Thoracic aorta (tissue), 2 donors: Measurements from ENCODE around the gene ARL15. TPM values are rescaled to one million over a fixed set of nuclear protein-coding genes. Genes with fewer than 3 reads are reported as not detected.
A peak's percentile ranks its signal among the peaks of the same experiment; 100 is the strongest.

Experiments used
- ATAC-seq: fragments of 150-250 bp; one replicate; pipeline ENCODE4 v1.8.0; 2017; ENCODE audit warnings: low read depth; ENCODE audit not compliant: insufficient number of reproducible peaks, low FRiP score
- DNase-seq: peaks from one replicate; pipeline ENCODE4 v3.0.0-alpha.2; 2020; ENCODE audit warnings: low spot score
- H3K27ac ChIP-seq, 2 donors: fragments of 200-600 bp; sonication (generic); 1 replicate in 1 of 2; 2 replicates in 1 of 2; pipeline ENCODE4 v1.5.1; 2016; ENCODE audit warnings: mild to moderate bottlenecking in 2 of 2, moderate library complexity in 2 of 2
- H3K27me3 ChIP-seq: fragments of 200-600 bp; sonication (generic); replicated peaks from 2 replicates; pipeline ENCODE4 v1.6.0; 2016; ENCODE audit warnings: mild to moderate bottlenecking; ENCODE audit not compliant: insufficient read depth
- H3K36me3 ChIP-seq: fragments of 200-600 bp; sonication (generic); one replicate; pipeline ENCODE4 v1.5.1; 2016
- H3K4me1 ChIP-seq, 2 donors: fragments of 200-600 bp; sonication (generic); 1 replicate in 1 of 2; 2 replicates in 1 of 2; pipeline versions ENCODE4 v1.5.1 to v1.6.0; 2016; ENCODE audit warnings: low read depth in 2 of 2, mild to moderate bottlenecking in 1 of 2; ENCODE audit not compliant: control insufficient read depth in 1 of 2
- H3K4me3 ChIP-seq: fragments of 200-600 bp; sonication (generic); 2 replicates; pipeline ENCODE4 v1.5.1; 2016; ENCODE audit warnings: mild to moderate bottlenecking
- H3K9me3 ChIP-seq: fragments of 200-600 bp; sonication (generic); 2 replicates; pipeline ENCODE4 v1.5.1; 2016
- total RNA-seq, 2 donors: library from RNA; depleted of rRNA; stranded (reverse); fragments of >200 nt; gene quantifications; one replicate each; pipeline versions ENCODE4 v1.1.0 to v1.2.3, GENCODE V29; 2016
- TF ChIP-seq, protein P1 (sequence below): fragments of 200-600 bp; sonication (generic); IDR thresholded peaks from one replicate; pipeline ENCODE4 v1.5.1; 2019; ENCODE audit warnings: antibody characterized with exemption

Gene ARL15
- total RNA-seq, 2 donors from 2014 or later = 23.6 to 36.8 TPM

DNA sequence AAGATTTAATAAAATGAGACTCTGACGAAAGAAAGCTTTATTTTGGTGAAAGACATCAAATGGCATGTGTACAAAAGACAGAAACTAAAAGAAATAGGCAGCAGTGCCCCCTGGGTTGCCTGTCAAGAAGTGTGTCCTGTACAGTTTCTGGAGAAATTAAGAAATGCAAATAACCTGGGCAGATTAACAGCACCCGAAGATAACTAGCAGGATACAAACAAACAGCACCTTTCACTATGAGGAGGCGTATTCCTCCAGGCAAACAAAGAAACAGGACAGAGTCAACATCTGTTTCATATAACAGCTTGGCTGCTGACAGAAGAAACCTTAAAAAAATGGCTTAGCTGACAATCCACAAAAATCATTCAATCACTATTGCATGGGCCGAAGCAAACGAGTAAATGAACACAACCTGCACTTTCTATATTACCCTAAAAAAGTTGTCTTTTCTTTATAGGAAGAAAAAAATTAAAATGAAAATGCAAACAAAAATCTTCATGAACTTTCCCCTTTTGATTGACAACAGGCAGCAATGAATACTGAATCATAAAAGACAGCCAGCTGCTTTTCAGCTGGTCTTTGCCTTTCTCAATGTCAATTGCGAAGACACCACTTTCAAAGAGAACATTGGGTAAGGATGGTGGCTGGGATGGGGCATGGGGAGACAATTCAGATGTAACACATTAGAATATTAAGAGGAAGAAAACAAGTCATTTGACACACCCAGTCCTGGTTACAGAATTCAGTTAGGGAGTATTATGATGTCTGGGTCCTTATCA lies 162.1 kb downstream of the ARL15 start:
- DNase-seq (no peak), ATAC-seq (no peak)
- no peaks in the 10 kb centered on the region for H3K9me3 ChIP-seq
- peaks cover 6 to 18% of the 10 kb centered on the region in 2 donors for H3K4me1 ChIP-seq
- no peaks in the 10 kb centered on the region for H3K27me3 ChIP-seq
- no peak overlapping the region for H3K27ac ChIP-seq
- TF ChIP-seq, protein P1, sequence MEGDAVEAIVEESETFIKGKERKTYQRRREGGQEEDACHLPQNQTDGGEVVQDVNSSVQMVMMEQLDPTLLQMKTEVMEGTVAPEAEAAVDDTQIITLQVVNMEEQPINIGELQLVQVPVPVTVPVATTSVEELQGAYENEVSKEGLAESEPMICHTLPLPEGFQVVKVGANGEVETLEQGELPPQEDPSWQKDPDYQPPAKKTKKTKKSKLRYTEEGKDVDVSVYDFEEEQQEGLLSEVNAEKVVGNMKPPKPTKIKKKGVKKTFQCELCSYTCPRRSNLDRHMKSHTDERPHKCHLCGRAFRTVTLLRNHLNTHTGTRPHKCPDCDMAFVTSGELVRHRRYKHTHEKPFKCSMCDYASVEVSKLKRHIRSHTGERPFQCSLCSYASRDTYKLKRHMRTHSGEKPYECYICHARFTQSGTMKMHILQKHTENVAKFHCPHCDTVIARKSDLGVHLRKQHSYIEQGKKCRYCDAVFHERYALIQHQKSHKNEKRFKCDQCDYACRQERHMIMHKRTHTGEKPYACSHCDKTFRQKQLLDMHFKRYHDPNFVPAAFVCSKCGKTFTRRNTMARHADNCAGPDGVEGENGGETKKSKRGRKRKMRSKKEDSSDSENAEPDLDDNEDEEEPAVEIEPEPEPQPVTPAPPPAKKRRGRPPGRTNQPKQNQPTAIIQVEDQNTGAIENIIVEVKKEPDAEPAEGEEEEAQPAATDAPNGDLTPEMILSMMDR = no peak
- H3K36me3 ChIP-seq = no peaks in the 10 kb centered on the region
- no peak overlapping the region for H3K4me3 ChIP-seq

DNA sequence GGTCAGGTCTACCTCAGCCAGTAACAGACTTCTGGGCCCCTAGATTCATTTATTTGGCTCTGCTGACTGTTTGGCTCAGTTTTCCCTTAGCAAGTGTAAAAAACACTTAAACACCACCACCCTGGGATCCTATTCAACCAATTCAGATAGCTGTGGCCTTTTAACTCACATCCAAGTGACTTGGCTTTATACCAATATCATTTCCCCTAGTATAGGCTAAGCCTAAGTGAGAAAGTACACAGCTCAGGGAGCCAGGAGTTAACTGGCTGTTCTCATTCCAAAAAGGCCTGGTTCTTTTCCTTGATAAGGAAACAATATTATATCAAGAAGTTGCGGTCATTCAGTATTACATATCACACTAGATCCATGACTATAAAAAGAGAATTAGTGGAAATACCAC lies 163.5 kb downstream of the ARL15 start:
- TF ChIP-seq, protein P1 = no peak
- H3K27me3 ChIP-seq = no peaks in the 10 kb centered on the region
- no peak overlapping the region for H3K4me3 ChIP-seq
- no peak for ATAC-seq
- H3K9me3 ChIP-seq = no peaks in the 10 kb centered on the region
- H3K4me1 ChIP-seq = peaks cover 6 to 18% of the 10 kb centered on the region in 2 donors
- peak overlapping the region in 1 of 2 donors; percentile 35 for H3K27ac ChIP-seq
- DNase-seq = no peak
- no peaks in the 10 kb centered on the region for H3K36me3 ChIP-seq

DNA sequence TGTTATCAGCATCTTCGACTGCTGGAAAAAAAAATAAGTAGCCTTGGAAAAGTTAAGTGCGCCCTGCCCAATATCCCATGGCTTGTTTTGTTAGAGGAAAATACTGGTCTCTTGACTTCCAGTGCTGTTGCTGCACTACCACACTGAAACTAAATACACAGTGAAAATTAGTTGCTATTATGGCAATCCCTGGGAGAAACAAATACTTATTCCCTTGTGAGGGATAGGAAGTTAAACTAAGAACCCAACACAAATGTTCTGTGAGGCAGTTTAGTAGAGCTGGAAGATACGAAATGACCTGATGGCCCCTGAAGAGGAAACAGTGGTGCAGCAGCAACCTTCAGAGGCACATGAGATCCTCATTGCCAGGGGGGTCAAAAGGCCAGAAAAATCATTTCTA lies 164.0 kb downstream of the ARL15 start:
- peak overlapping the region in 1 of 2 donors; percentile 35 for H3K27ac ChIP-seq
- no peaks in the 10 kb centered on the region for H3K36me3 ChIP-seq
- peaks cover 6 to 18% of the 10 kb centered on the region in 2 donors for H3K4me1 ChIP-seq
- ATAC-seq = no peak
- H3K4me3 ChIP-seq = no peak overlapping the region
- no peak for DNase-seq
- TF ChIP-seq, protein P1 = no peak
- no peaks in the 10 kb centered on the region for H3K27me3 ChIP-seq
- no peaks in the 10 kb centered on the region for H3K9me3 ChIP-seq

DNA sequence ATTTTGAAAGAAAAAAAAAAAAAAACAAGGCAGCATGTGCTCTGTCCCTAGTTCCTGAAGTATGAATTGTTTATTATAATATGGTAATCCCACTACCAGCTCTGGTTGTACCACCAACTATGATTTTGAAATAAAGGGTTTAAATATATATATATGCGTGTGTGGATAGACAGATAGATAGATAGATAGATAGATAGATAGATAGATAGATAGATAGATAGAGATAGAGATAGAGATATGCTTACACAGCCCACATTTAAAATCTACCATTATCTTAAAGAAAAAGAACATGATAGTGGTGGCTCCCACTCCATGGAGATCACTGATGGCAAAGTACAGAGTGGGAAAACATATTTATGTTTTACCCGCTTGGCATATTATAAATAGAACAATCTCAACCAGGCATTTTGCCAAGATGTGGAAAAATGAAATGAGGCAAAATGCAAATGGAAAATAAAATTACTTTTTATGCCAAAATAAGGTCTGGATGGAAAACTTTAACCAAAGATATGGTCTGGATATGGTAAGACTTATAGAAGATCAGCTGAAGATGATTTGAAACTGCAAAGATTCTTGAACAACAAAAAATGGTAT lies 170.0 kb downstream of the ARL15 start:
- no peak for DNase-seq
- no peaks in the 10 kb centered on the region for H3K9me3 ChIP-seq
- peaks cover 0 to 14% of the 10 kb centered on the region in 2 donors for H3K4me1 ChIP-seq
- H3K36me3 ChIP-seq = no peaks in the 10 kb centered on the region
- H3K27ac ChIP-seq = no peak overlapping the region
- no peak for ATAC-seq
- H3K4me3 ChIP-seq = no peak overlapping the region
- no peaks in the 10 kb centered on the region for H3K27me3 ChIP-seq
- TF ChIP-seq, protein P1 = no peak

DNA sequence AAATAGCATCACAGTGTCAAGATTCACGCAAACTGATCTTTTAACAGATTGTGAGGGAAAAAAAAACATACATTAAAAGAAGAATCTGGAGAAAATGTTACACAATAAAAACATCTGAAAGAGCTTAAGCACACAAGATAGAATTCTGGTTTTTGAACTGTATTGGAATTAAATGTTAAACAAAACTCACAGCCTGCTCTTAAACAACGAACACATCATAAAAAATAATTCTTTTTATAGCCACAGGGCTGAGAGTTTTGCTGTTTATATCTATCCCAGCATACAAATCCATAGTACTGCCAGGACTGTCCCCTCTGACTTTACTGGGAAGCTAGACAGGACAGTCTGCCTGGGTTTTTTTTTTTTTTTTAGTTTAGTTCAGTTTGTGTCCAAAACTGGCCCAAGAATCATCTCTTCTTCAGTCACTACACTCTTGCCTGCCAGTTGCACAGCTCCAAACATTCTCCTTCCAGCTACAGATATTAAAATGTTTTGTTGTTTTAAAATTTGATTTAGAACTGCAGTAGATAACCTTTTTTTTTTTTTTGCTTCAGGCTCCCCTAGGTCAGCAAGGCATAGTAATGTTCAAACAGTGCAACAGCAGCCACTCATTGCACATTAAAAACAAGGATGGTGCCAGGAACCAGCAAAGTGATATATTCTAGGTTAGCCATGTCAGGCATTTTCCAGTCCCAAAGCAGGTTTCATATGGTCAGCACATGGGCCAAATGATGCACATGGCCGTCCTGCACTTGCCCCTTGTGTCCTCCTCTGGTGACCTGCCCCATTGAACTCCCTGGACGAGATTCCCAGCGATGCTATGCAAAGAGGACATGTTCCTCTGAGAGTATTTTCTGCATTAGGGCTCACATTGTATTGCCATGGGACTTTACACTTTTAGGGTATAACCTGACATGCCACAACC lies 173.6 kb downstream of the ARL15 start:
- Histone ChIP-seq H3K27me3 (no peaks in the 10 kb centered on the region), H3K4me3 (no peak overlapping the region), H3K27ac (no peak overlapping the region), H3K4me1 (peaks cover 0 to 19% of the 10 kb centered on the region in 2 donors), H3K9me3 (no peaks in the 10 kb centered on the region), H3K36me3 (no peaks in the 10 kb centered on the region)
- ATAC-seq (no peak), DNase-seq (no peak)
- TF ChIP-seq, protein P1 = no peak
